ENCODE results near the gene VEPH1. TPM values are rescaled to one million over a fixed set of nuclear protein-coding genes. Genes with fewer than 3 reads are reported as not detected.

The VEPH1 gene
- total RNA-seq, 2 donors from 2014 or later: not detected

DNA sequence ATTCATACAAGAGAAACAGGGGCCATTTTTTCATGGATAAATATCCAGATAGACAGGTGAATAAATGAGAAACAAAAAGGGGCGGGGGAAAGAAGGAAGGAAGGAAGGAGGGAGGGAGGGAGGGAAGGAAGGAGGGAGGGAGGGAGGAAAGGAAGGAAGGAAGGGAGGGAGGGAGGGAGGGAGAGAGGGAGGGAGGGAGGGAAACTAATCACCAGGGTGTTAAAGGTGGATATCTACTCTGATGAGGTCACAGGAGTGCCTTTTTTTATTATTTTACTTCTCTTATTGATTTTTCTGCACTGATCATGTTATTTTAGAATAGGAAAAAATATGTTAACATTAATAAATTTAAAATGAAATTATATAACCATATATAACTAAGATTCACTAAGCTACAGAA, 10.4 kb upstream of the VEPH1 start:
- DNase-seq (ENCODE audit: low spot score): no peak
- Mint-ChIP-seq H3K27me3 (no peaks in the 10 kb centered on the region), H3K9me3 (peaks cover 1% of the 10 kb centered on the region), H3K36me3 (no peaks in the 10 kb centered on the region), H3K4me1 (ENCODE audit: low read depth in 2 of 2) (no peaks in the 10 kb centered on the region), H3K27ac (no peak overlapping the region), H3K4me3 (no peak overlapping the region)
- ATAC-seq: no peak

DNA sequence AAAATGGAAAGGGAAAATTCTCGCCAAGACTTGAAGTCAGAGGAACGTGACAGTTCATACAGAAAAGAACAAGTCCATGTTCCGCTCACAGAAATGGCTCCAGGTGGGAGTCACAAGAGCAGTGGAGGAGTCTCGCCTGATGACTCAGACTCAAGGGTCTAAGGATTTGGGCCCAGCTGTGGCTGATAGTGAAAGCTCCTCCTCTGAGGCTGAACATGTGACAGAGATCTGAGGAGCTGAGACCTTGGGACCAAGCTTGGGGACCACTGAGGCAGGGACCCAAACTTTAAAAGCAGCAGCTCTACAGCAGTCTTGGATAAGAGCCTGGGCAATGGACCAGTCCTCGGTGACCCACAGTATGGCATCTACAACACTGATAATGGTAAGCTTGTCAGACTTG, 9.3 kb upstream of the VEPH1 start:
- H3K36me3 Mint-ChIP-seq: no peaks in the 10 kb centered on the region
- no peaks in the 10 kb centered on the region for H3K27me3 Mint-ChIP-seq
- DNase-seq (ENCODE audit: low spot score) (no peak), ATAC-seq (no peak)
- H3K4me1 Mint-ChIP-seq (ENCODE audit: low read depth in 2 of 2): no peaks in the 10 kb centered on the region
- no peak overlapping the region for H3K4me3 Mint-ChIP-seq
- peaks cover 5% of the 10 kb centered on the region for H3K9me3 Mint-ChIP-seq
- no peak overlapping the region for H3K27ac Mint-ChIP-seq

DNA sequence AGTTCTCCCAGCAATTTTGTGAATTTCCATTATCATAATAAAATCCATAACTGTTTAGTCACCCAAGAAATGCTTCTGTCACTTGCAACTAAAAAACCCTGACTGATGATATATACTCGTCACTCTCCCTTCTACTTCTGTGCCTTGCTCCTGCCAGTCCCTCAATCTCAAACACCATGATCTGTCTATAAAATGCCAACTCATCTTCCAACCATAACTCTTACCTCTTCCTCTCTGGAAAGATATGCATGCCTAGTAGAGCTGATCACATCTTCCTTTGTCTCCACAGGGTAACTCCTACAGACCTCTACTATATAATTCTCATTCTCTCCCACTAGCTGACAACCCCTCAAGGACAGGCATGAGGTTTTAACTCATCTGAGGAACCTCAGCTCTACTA, 5.2 kb upstream of the VEPH1 start:
- Mint-ChIP-seq H3K4me3 (no peak overlapping the region), H3K9me3 (peaks cover 12% of the 10 kb centered on the region), H3K36me3 (no peaks in the 10 kb centered on the region), H3K4me1 (ENCODE audit: low read depth in 2 of 2) (no peaks in the 10 kb centered on the region), H3K27me3 (no peaks in the 10 kb centered on the region), H3K27ac (no peak overlapping the region)
- DNase-seq (ENCODE audit: low spot score) (no peak), ATAC-seq (no peak)

DNA sequence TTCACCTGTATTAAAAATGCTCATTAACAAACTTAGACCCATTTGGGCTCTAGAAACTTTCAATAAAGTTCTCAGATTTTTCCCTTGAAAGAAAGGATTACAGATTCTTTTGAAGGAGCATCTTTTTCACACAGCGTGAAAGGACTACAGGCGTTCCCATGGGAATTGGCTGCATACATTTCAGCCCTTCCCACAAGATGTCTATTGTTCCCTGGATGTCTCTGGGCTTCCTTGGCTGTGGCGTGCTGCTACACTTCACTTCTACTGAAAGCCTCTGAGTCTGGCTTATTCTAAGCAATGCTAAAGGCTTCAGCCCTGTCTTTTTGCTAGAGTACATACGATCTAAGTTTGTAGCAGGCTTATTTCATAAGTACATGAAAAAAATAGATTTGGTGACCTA, 1.4 kb downstream of the VEPH1 start:
- Mint-ChIP-seq H3K36me3 (no peaks in the 10 kb centered on the region), H3K27me3 (peaks cover 12 to 31% of the 10 kb centered on the region in 2 donors), H3K9me3 (peaks cover 4% of the 10 kb centered on the region), H3K4me3 (no peak overlapping the region), H3K4me1 (ENCODE audit: low read depth in 2 of 2) (no peaks in the 10 kb centered on the region), H3K27ac (no peak overlapping the region)
- no peak for ATAC-seq
- no peak for DNase-seq (ENCODE audit: low spot score)

DNA sequence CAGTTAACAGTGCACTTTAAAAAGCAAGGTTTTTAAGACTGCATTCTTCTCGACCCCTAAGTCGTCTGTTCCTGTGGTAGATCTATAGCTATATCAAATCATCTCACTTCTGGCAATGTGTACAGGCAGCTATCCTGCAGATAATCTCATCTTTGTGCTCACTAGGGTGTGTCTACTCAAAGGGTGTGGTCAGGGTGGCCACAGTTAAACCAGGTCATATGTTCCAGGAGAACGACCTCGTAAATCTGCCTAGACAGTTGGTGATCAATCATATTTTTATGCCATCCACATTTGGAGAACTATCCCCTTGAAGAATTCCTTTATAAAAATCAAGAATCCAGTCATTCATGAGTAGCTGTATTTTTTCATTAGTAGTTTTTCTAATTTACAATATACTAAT, 3.0 kb downstream of the VEPH1 start:
- Mint-ChIP-seq H3K36me3 (no peaks in the 10 kb centered on the region), H3K27me3 (peaks cover 12 to 31% of the 10 kb centered on the region in 2 donors), H3K9me3 (no peaks in the 10 kb centered on the region), H3K4me1 (ENCODE audit: low read depth in 2 of 2) (no peaks in the 10 kb centered on the region), H3K27ac (no peak overlapping the region), H3K4me3 (no peak overlapping the region)
- ATAC-seq (peak in 1 of 2 donors; percentile 67), DNase-seq (ENCODE audit: low spot score) (no peak)

DNA sequence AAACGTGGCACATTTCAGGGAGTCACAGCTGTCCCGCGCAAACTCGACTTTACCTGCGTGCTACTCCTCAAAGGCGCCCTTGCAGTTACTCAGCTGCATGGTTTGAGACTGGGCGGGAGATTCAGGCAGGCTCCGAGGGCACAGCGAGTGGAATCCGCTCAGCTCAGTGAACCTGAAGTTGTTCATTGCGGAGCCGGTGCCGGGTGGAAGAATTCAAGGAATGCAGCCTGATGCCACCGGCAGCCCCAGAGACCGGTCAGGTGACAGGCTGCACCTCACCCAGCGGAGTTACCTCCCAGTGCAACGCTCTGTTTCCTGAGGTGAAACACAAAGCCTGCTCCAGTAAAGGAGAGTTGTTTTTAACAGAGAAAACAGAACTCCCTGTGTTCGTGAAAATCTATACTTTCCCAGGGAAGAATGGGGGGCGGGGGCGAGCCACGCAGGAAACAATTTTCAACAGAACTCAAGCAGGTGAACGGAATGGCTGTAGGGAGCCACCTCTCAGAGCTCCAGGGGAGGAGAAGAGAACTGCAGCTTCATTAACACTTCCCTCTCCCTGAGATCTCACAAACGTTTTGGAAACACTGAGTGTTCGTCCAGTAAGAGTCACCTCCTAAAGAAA, 3.8 kb downstream of the VEPH1 start:
- Mint-ChIP-seq H3K4me1 (ENCODE audit: low read depth in 2 of 2) (no peaks in the 10 kb centered on the region), H3K27me3 (peaks cover 12 to 31% of the 10 kb centered on the region in 2 donors), H3K27ac (no peak overlapping the region), H3K9me3 (no peaks in the 10 kb centered on the region), H3K4me3 (no peak overlapping the region), H3K36me3 (no peaks in the 10 kb centered on the region)
- ATAC-seq (no peak), DNase-seq (ENCODE audit: low spot score) (no peak)

DNA sequence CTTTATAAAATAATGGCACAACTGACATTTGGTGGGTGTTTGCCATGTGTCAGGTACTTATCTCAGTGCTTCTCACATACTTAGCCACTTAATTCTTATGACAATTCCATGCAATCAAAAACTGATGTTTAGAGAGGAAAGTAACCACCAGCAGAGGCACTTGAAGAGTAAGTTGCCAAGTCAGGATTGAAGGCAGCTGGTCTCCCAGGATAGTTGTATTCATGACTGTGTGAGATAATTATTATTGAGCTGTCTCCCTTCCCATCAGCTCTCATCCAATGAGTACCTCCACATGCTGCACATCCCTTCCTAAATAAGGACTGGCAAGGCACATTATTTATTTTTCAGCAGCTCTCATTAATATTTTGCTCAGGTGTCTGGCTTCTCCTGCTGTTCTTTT, 4.8 kb downstream of the VEPH1 start:
- DNase-seq (ENCODE audit: low spot score) (no peak), ATAC-seq (no peak)
- Mint-ChIP-seq H3K9me3 (no peaks in the 10 kb centered on the region), H3K27me3 (peaks cover 12 to 31% of the 10 kb centered on the region in 2 donors), H3K4me3 (no peak overlapping the region), H3K4me1 (ENCODE audit: low read depth in 2 of 2) (no peaks in the 10 kb centered on the region), H3K27ac (no peak overlapping the region), H3K36me3 (no peaks in the 10 kb centered on the region)

DNA sequence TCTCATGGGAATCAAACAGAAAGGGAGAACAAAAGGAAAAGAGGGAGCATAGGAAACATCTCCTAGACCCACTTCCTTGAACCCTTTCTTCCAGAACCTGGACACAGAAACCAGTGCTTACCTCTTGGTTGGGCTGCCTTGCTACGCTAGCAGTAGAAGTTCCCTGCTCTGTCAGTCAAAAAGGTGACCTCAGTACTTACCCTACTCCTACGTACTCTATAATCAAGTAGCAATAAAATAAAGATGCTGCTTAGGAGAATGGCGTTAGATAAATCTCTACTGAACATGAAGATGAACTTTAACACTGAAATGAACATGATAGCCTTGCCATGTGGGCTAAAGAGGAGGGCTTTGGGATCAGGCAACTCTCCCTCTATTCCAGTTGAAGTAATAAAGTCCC, 7.4 kb downstream of the VEPH1 start:
- no peak overlapping the region for H3K4me3 Mint-ChIP-seq
- H3K27me3 Mint-ChIP-seq: peaks cover 12 to 31% of the 10 kb centered on the region in 2 donors
- no peaks in the 10 kb centered on the region for H3K36me3 Mint-ChIP-seq
- H3K4me1 Mint-ChIP-seq (ENCODE audit: low read depth in 2 of 2): no peaks in the 10 kb centered on the region
- ATAC-seq (no peak), DNase-seq (ENCODE audit: low spot score) (no peak)
- H3K27ac Mint-ChIP-seq: no peak overlapping the region
- no peaks in the 10 kb centered on the region for H3K9me3 Mint-ChIP-seq

DNA sequence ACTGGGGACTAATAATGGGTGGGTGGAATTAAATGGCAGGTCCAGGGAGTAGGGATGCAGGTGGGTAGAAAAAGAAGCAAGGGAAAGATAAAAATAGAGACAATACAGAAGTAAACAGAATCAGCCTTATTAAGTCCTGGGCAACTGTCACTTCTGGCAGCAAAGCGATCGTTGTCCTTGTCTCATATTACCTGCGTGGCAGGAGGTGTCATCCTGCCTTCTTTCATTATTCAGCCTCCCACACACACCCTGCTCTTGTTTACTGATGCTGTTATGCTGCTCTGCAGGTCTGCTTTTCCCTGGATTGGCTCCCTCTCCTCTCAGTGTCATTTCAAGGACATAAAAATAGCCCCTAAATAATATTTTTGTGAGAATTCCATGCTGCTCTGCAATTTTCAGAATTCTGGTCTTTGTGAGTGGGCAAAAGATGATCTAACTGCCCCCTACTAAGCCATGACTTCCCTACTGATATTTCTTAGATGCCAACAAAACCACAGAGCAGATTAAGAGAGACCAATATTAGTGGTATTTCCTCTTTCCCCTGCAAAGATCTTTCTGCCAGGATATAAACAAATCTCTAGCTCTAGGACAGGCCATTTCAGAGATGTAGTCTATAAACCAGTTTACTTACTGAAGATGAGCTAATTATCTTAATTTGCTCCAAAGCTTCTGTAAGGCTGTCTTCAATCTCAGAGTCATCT, 8.5 kb downstream of the VEPH1 start:
- ATAC-seq (no peak), DNase-seq (ENCODE audit: low spot score) (no peak)
- H3K4me3 Mint-ChIP-seq: no peak overlapping the region
- H3K27me3 Mint-ChIP-seq: peaks cover 6 to 23% of the 10 kb centered on the region in 2 donors
- H3K36me3 Mint-ChIP-seq: no peaks in the 10 kb centered on the region
- H3K4me1 Mint-ChIP-seq (ENCODE audit: low read depth in 2 of 2): no peaks in the 10 kb centered on the region
- no peak overlapping the region for H3K27ac Mint-ChIP-seq
- no peaks in the 10 kb centered on the region for H3K9me3 Mint-ChIP-seq

DNA sequence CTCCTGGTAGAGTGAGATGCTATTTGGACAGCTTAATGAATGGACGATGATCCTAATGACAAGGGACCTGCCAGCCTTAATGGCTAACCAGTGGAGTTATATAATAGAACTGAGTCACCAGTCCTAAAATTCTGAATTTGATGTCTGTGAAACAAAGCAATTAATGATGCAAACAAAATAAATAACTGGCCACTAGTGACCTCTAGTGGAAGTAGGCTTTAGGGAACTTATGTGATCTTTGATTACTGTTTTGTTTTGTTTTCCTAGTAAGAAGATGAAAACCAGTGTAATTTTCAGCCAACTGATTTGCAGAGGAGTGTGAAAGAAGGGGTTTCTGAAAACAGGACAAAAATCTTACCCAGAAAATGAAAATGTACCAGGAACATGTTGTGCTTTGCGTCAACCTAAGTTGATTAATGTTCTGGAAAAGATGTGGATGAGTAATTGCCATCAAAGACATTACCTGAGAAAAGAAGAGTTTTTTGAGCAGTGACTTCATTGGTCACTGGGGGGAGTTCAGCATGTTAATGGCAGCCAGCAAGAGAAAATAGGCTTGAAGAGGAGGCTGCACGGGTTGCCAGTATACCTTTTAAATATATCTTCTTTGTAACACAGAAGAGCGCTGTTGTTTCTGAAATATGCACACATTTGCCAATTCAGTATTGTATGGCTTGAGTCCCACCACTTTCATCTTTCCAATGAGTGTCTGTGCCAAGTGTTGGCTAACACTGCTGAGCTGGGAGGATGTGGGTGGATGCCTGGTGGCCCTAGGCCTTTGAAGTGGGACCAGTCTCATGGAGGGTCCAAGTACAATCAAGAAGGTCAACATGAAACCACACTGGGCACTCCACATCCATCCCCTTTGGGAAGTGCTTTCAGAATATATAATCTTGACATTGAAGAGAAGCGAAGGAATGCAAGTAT, 9.3 kb downstream of the VEPH1 start:
- no peaks in the 10 kb centered on the region for H3K36me3 Mint-ChIP-seq
- no peak overlapping the region for H3K4me3 Mint-ChIP-seq
- peaks cover 6% of the 10 kb centered on the region for H3K9me3 Mint-ChIP-seq
- H3K4me1 Mint-ChIP-seq (ENCODE audit: low read depth in 2 of 2): no peaks in the 10 kb centered on the region
- ATAC-seq: no peak
- H3K27me3 Mint-ChIP-seq: peaks cover 5 to 22% of the 10 kb centered on the region in 2 donors
- no peak for DNase-seq (ENCODE audit: low spot score)
- H3K27ac Mint-ChIP-seq: no peak overlapping the region

DNA sequence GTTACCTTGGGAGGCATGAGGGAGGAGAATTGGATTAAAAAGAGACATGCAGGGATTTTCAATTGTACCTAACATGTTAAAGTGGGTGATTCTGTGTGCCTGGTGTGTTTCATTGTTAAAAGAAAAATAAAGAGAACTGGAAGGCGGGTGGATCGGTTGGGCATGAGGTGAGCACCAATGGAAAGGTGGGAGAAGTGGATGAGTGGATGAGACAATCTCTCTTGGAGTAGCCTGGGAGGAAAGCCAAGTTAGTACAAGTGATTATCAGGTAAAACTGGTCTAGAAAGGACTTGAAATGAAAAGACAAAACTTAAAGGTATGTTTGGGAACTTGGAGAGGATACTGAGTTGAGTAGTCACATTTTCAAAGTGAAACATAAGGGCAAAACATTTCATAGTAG, 12.1 kb downstream of the VEPH1 start:
- no peaks in the 10 kb centered on the region for H3K4me1 Mint-ChIP-seq (ENCODE audit: low read depth in 2 of 2)
- H3K4me3 Mint-ChIP-seq: no peak overlapping the region
- H3K36me3 Mint-ChIP-seq: no peaks in the 10 kb centered on the region
- DNase-seq (ENCODE audit: low spot score) (no peak), ATAC-seq (no peak)
- peaks cover 7% of the 10 kb centered on the region for H3K9me3 Mint-ChIP-seq
- H3K27me3 Mint-ChIP-seq: peaks cover 0 to 6% of the 10 kb centered on the region in 2 donors
- no peak overlapping the region for H3K27ac Mint-ChIP-seq

DNA sequence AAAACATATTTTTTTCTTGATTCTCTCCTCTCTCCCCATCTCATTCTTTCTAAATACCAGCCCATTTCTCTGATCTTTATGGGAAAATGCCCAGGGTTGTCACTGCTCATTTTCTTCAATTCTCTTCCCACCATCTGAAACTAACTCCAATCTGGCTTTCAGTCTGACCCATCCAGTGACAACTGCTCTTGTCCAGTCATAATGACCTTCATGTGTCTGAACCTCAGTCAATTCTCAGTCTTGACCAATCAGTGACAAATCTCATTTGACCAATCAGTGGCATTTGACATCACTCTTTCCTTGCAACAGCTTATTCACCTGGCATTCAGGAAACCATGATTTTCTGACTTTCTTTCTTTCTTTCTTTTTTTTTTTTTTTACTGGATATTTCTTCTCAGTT, 15.1 kb downstream of the VEPH1 start:
- Mint-ChIP-seq H3K9me3 (peaks cover 7% of the 10 kb centered on the region), H3K36me3 (no peaks in the 10 kb centered on the region), H3K4me3 (no peak overlapping the region), H3K4me1 (ENCODE audit: low read depth in 2 of 2) (no peaks in the 10 kb centered on the region), H3K27me3 (peaks cover 0 to 14% of the 10 kb centered on the region in 2 donors), H3K27ac (no peak overlapping the region)
- DNase-seq (ENCODE audit: low spot score) (no peak), ATAC-seq (no peak)

DNA sequence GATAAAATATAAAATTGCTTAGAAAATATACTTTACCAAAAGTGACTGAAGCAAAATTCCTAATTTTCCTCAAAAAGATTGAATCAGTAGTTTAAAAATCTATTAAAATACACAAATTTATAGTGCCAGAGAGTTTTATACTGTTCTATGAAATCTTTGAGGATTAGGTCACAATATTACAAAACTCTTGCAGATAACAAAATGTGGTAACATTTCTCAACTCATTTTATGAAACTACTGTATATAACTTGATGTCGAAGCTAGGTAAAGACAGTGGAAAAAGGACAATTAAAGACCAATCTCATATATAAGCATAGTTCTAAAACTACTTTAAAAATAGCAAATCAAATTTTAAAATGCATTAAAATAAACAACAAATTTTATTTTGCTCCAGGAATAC, 15.9 kb downstream of the VEPH1 start:
- DNase-seq (ENCODE audit: low spot score): no peak
- no peak overlapping the region for H3K27ac Mint-ChIP-seq
- H3K27me3 Mint-ChIP-seq: peaks cover 0 to 15% of the 10 kb centered on the region in 2 donors
- no peak overlapping the region for H3K4me3 Mint-ChIP-seq
- H3K4me1 Mint-ChIP-seq (ENCODE audit: low read depth in 2 of 2): no peaks in the 10 kb centered on the region
- peaks cover 7% of the 10 kb centered on the region for H3K9me3 Mint-ChIP-seq
- no peaks in the 10 kb centered on the region for H3K36me3 Mint-ChIP-seq
- ATAC-seq: no peak

All from natural killer cell treated with Interleukin-12 subunit alpha and Interleukin-12 subunit beta and Interleukin-15 and Interleukin-18, amount 100 ng/mL, for 72 hours (primary cell).